Activated gamma-delta T cell (primary cell): ENCODE measurements around the gene ENTR1.

Experiments used
- DNase-seq: peaks from one replicate; lab custom pipeline; 2025; lab: John Stamatoyannopoulos, UW

ENTR1 gene

GRCh38 chr9:136361754-136362449 lies 48.5 kb downstream of the ENTR1 start:
- DNase-seq: no peak

- DNase-seq: no peak
Measured at GRCh38 chr9:136361047-136361753, 49.2 kb downstream of the ENTR1 start.

- DNase-seq: no peak
Measured at GRCh38 chr9:136359774-136360718, 50.4 kb downstream of the ENTR1 start.

- no peak for DNase-seq
Measured at GRCh38 chr9:136358888-136359287, 51.5 kb downstream of the ENTR1 start.

GRCh38 chr9:136358016-136358415 lies 52.4 kb downstream of the ENTR1 start:
- no peak for DNase-seq

- no peak for DNase-seq
Measured at GRCh38 chr9:136357202-136357725, 53.1 kb downstream of the ENTR1 start.

DNA sequence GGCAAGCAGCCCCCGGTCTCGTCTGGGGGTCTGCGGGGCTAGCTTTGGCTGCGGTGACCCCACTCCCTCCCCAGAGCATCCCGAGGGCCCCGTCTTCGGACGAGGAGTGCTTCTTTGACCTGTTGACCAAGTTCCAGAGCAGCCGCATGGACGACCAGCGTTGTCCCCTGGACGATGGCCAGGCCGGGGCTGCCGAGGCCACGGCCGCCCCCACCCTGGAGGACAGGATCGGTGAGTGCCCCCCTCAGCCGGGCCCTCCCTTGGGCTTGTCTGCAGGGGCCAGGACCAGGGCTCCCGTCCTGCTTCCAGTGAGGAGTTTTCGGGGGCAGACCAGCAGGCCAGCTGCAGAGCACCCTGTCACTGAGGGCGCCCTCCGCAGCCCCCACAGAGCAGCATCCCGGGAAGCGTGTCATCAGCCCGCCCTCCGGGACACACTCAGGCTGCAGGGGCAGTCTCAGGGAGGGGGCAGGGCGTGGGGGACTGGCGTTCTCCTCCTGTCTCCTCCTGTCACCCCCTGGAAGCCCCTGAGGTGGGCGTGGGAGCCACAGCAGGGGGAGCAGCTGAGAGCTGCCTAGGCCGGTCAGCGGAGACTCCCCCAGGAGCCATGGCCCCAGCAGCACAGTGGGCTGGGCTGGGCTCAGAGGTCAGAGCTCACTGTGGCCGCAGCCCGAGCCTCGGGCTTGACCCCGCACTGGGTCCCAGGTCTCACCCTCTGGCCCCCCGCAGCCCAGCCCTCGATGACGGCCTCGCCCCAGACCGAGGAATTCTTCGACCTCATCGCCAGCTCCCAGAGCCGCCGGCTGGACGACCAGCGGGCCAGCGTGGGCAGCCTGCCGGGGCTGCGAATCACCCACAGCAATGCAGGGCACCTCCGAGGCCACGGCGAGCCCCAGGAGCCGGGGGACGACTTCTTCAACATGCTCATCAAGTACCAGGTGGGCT lies 54.5 kb downstream of the ENTR1 start:
- no peak for DNase-seq

GRCh38 chr9:136354592-136355085 lies 55.8 kb downstream of the ENTR1 start:
- DNase-seq: no peak

DNA sequence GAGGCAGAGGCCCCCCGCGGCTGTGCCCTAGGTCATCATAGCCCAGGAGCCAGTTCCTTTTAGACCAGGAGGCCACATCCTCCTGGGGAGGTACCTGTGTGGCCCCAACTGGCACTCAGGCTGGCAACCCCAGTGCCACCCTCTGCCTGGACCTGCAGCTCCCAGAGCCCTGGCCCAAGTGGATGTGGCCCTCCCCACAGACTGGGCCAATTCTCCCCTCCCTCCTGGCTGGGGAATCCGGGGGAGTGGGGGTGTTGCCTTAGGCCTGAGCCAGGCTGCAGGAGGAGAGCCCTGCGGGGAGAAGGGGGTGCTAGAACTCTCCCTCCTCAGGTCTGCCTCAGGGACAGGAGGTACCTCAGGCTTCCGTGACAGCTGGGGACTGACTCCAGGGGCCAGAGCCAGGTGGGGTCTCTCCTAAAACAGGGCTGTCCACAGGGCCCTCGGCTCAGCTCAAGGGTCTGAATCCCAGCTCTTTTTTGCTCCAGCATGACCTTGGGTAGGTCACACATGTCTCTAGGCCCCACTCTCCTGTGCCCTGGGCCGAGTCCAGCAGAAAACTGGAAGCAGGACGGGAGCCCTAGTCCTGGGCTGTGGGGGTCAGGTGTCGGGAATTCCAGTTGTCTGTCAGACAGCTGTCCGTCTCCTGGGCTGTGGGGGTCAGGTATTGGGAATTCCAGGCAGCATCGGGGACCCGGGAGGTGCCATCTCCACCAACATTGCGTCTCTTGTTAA lies 56.5 kb downstream of the ENTR1 start:
- no peak for DNase-seq

DNA sequence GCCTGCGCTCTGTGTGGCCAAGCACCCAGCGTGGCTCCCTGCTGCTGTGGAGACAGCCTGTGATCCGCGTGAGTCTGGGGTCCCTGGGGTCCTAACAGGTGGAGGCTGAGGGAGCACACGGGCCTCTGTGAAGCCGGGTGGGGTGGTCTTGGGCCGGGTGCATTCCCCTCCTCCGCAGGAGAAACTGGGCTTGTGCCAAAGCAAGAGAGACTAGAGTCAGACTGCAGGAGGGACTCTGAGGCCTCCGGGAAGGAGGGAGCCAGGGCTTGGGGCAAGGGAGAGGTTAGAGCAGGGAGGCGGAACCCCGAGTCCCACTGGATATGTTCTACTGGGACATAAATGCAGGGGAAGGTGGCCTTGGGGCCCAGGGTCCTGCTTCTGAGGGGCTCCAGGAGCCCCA lies 57.3 kb downstream of the ENTR1 start:
- no peak for DNase-seq

DNA sequence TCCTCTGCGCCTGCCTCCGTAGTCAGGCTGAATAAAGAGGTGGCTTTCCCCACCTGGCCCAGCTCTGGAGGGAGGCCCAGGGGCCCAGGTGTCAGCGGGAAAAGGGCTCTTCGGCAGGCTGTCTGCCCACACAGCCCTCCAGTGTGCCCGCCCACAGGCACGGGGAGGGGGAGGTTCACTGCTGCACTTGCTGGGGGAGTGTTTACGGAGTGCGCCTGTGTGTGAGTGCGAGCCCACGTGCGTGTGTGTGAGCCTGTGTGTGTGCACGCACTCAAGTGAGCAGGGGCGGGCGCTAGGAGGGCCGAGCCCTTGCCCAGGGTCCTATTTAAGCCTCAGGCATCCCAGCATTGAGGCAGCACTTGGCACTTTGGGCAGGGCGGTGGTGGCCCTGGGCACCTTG lies 57.7 kb downstream of the ENTR1 start:
- DNase-seq: no peak
